Measurements from ENCODE around the gene ABCA13. TPM values are rescaled to one million over a fixed set of nuclear protein-coding genes. Genes with fewer than 3 reads are reported as not detected.
A peak's percentile ranks its signal among the peaks of the same experiment; 100 is the strongest.

The ABCA13 gene
- total RNA-seq, 6 experiments from 2014 or later: 0.02 to 0.08 (median 0.05) TPM; not detected in 1

DNA sequence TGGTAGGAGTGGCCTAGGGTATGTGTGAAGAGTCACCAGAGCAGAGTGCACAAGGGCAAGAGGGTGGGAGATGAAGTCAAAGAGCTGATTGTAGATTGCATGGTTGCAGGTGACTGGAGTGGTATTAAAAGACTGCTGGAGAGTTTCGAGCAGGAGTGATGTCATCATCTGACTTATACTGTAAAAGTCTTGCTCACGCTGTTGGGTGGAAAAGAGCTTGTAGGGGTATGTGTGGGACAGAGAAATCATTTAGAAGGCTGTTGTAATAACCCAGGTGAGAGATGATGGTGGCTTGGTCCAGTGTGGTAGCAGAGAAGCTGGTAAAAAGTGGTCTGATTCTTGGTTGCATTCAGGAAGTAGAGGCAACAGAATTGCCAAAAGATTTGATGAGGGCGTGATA, 184.1 kb downstream of the ABCA13 start:
- DNase-seq: no peak
- H3K4me3 Mint-ChIP-seq: no peak overlapping the region
- H3K36me3 Mint-ChIP-seq (ENCODE audit: low read depth): no peaks in the 10 kb centered on the region
- H3K4me1 Mint-ChIP-seq (ENCODE audit: low read depth): no peaks in the 10 kb centered on the region; the same call in 1 of the 2 replicates
- no peaks in the 10 kb centered on the region; the same call in 1 of the 2 replicates for H3K9me3 Mint-ChIP-seq
- H3K27me3 Mint-ChIP-seq (ENCODE audit: insufficient read depth): peaks cover 14% of the 10 kb centered on the region
- TF ChIP-seq, protein P1, sequence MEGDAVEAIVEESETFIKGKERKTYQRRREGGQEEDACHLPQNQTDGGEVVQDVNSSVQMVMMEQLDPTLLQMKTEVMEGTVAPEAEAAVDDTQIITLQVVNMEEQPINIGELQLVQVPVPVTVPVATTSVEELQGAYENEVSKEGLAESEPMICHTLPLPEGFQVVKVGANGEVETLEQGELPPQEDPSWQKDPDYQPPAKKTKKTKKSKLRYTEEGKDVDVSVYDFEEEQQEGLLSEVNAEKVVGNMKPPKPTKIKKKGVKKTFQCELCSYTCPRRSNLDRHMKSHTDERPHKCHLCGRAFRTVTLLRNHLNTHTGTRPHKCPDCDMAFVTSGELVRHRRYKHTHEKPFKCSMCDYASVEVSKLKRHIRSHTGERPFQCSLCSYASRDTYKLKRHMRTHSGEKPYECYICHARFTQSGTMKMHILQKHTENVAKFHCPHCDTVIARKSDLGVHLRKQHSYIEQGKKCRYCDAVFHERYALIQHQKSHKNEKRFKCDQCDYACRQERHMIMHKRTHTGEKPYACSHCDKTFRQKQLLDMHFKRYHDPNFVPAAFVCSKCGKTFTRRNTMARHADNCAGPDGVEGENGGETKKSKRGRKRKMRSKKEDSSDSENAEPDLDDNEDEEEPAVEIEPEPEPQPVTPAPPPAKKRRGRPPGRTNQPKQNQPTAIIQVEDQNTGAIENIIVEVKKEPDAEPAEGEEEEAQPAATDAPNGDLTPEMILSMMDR (IDR thresholded peaks at IDR 0.05): no peak
- no peak overlapping the region for H3K27ac Mint-ChIP-seq

DNA sequence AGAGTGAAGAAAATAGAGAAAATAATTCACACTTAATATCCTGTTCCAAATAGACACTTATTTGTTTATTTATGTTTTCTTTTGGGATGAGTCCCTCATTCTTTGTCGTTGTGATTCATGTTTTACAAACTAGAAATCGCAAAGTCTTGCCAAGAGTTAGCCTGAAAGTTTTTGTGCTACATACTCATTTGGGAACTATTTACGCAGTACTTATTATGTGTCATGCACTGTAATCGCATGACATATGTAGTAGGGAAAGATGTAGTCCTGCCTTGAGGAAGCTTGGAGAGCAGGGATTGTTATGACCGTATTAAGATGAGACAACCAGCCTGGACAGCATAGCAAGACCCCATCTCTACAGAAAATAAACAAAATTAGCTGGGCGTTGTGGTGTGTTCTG, 189.3 kb downstream of the ABCA13 start:
- H3K9me3 Mint-ChIP-seq: no peaks in the 10 kb centered on the region
- TF ChIP-seq, protein P1 (IDR thresholded peaks at IDR 0.05): no peak
- peaks cover 10% of the 10 kb centered on the region for H3K27me3 Mint-ChIP-seq (ENCODE audit: insufficient read depth)
- H3K4me3 Mint-ChIP-seq: no peak overlapping the region
- no peaks in the 10 kb centered on the region for H3K36me3 Mint-ChIP-seq (ENCODE audit: low read depth)
- H3K4me1 Mint-ChIP-seq (ENCODE audit: low read depth): peaks cover 6% of the 10 kb centered on the region
- no peak overlapping the region for H3K27ac Mint-ChIP-seq
- peak; percentile 51 for DNase-seq

DNA sequence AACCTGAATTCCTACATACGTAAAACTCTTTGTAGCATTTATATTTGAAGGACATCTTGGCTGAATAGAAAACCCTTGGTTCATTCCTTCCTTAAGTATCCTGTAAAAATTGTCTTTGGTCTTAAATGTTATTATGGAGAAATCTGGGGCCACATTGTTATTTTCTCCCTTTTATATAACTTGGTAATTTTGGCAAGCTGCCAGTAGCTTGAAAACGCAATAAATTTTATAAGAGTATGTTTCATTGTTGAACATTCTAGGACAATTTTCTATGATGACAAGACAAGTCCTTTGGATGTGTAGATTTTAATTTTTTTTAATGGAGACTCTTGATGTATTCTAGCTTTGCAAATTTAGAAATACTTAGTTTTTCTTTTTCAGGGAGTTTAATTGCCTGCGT, 191.9 kb downstream of the ABCA13 start:
- Mint-ChIP-seq H3K27ac (no peak overlapping the region), H3K4me1 (ENCODE audit: low read depth) (peaks cover 6% of the 10 kb centered on the region), H3K9me3 (no peaks in the 10 kb centered on the region), H3K4me3 (no peak overlapping the region), H3K27me3 (ENCODE audit: insufficient read depth) (peaks cover 5% of the 10 kb centered on the region), H3K36me3 (ENCODE audit: low read depth) (no peaks in the 10 kb centered on the region)
- TF ChIP-seq, protein P1 (IDR thresholded peaks at IDR 0.05): no peak
- DNase-seq: no peak

DNA sequence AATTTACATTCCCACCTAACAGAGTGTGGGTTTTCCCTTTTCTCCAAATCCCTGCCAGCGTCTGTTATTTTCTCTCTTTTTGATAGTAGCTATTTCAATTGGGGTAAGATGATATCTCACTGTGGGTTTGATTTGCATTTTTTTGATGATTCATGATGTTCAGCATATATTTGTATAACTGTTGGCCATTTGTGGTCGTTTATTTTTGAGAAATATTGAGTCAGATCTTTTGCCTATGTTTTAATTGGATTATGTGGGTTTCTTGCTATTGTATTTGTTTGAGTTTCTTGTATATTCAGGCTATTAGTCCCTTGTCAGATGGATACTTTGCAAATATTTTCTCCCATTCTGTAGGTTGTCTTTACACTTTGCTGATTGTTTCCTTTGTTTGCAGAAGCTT, 193.8 kb downstream of the ABCA13 start:
- TF ChIP-seq, protein P1 (IDR thresholded peaks at IDR 0.05): no peak
- no peak overlapping the region for H3K27ac Mint-ChIP-seq
- peaks cover 6% of the 10 kb centered on the region for H3K4me1 Mint-ChIP-seq (ENCODE audit: low read depth)
- no peak for DNase-seq
- H3K4me3 Mint-ChIP-seq: no peak overlapping the region
- no peaks in the 10 kb centered on the region for H3K9me3 Mint-ChIP-seq
- no peaks in the 10 kb centered on the region for H3K36me3 Mint-ChIP-seq (ENCODE audit: low read depth)
- peaks cover 5% of the 10 kb centered on the region for H3K27me3 Mint-ChIP-seq (ENCODE audit: insufficient read depth)

DNA sequence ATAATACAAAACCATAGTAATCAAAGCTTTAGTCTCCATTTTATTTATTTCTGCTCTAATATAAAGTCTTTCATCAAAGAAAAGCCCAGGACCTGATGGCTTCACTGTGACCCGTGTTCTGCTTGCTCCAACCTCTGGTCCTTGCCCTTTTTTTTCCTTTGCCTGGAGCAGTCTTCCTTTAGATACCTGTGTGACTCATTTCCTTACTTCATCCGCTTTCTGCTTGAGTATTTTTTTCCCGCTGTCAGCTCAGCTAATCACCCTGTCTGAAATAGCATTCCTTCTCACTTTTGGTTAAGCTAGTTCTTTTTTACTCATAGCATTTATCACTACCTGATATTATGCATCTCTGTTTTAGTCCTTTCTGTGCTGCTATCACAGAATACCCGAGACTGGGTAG, 194.8 kb downstream of the ABCA13 start:
- H3K4me3 Mint-ChIP-seq: no peak overlapping the region
- no peaks in the 10 kb centered on the region for H3K36me3 Mint-ChIP-seq (ENCODE audit: low read depth)
- TF ChIP-seq, protein P1 (IDR thresholded peaks at IDR 0.05): no peak
- no peak overlapping the region for H3K27ac Mint-ChIP-seq
- peaks cover 6% of the 10 kb centered on the region; the same call in 1 of the 2 replicates for H3K4me1 Mint-ChIP-seq (ENCODE audit: low read depth)
- DNase-seq: no peak
- H3K27me3 Mint-ChIP-seq (ENCODE audit: insufficient read depth): peaks cover 5% of the 10 kb centered on the region
- peaks cover 8% of the 10 kb centered on the region; the same call in 1 of the 2 replicates for H3K9me3 Mint-ChIP-seq

DNA sequence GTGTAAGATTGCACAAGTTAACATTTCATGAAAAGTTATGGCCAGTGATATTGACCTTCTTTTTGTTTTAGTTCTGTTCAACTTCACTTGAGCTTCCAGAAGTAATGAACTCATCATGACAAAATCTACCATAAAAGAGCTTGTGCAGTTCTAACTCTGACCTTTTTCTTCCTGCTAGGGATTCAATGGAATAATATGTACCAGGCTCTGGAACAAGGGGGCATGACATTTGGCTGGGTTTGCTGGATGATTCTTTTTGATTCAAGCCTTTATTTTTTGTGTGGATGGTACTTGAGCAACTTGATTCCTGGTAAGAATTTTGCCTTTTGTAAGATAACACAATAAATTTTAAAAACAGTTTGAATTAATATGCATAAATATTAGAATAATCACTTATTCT, 205.0 kb downstream of the ABCA13 start:
- no peaks in the 10 kb centered on the region for H3K36me3 Mint-ChIP-seq (ENCODE audit: low read depth)
- no peak overlapping the region for H3K27ac Mint-ChIP-seq
- H3K4me1 Mint-ChIP-seq (ENCODE audit: low read depth): no peaks in the 10 kb centered on the region
- H3K27me3 Mint-ChIP-seq (ENCODE audit: insufficient read depth): peaks cover 3% of the 10 kb centered on the region
- DNase-seq: no peak
- TF ChIP-seq, protein P1 (IDR thresholded peaks at IDR 0.05): no peak
- H3K4me3 Mint-ChIP-seq: no peak overlapping the region
- peaks cover 4% of the 10 kb centered on the region; the same call in 1 of the 2 replicates for H3K9me3 Mint-ChIP-seq
